ENCODE data around the gene WASHC4. TPM values are rescaled to one million over a fixed set of nuclear protein-coding genes. Genes with fewer than 3 reads are reported as not detected.

Gene WASHC4
- total RNA-seq, 1 donor from 2014 or later: 66.7 TPM

DNA sequence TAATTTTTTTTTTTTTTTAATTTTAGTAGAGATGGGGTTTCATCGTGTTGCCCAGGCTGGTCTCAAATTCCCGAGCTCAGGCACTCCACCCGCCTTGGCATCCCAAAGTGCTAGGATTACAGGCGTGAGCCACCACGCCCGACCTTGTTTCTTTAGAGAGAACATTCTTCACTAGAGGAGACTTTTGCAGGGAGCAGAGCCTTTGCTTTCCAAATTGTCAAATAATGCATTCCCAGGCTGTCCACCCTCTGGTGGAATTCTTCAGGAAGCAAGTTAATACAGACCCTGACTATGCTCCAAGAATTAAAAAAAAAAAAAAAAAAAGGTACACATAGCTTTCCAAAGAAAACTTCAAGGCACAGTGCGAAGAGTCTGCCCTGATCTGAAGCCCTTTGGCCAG, 30.1 kb upstream of the WASHC4 start:
- no peak for TF ChIP-seq CTCF (IDR thresholded peaks at IDR 0.05)
- intact Hi-C loops (cut with DNase I): no loop called here
- ATAC-seq (no peak), DNase-seq (no peak)
- no peaks in the 10 kb centered on the region for H3K9me3 ChIP-seq
- no peaks in the 10 kb centered on the region for H3K4me1 ChIP-seq
- H3K27me3 ChIP-seq: no peaks in the 10 kb centered on the region
- no peaks in the 10 kb centered on the region for H3K36me3 ChIP-seq
- H3K4me3 ChIP-seq: no peak overlapping the region
- H3K27ac ChIP-seq: no peak overlapping the region

GRCh38 chr12:105078712-105079570, 28.6 kb upstream of the WASHC4 start:
- Histone ChIP-seq H3K27ac (no peak overlapping the region), H3K36me3 (no peaks in the 10 kb centered on the region), H3K9me3 (no peaks in the 10 kb centered on the region), H3K4me1 (peaks cover 1% of the 10 kb centered on the region), H3K4me3 (no peak overlapping the region), H3K27me3 (no peaks in the 10 kb centered on the region)
- intact Hi-C loops (cut with DNase I): no loop called here
- ATAC-seq: no peak
- no peak for DNase-seq
- TF ChIP-seq CTCF (IDR thresholded peaks at IDR 0.05): no peak

- ATAC-seq (no peak), DNase-seq (no peak)
- H3K4me3 ChIP-seq: peak overlapping the region; percentile 59
- H3K27me3 ChIP-seq: no peaks in the 10 kb centered on the region
- peaks cover 3% of the 10 kb centered on the region for H3K4me1 ChIP-seq
- no peak for TF ChIP-seq CTCF (IDR thresholded peaks at IDR 0.05)
- intact Hi-C loops (cut with DNase I): no loop called here
- H3K27ac ChIP-seq: no peak overlapping the region
- no peaks in the 10 kb centered on the region for H3K9me3 ChIP-seq
- H3K36me3 ChIP-seq: no peaks in the 10 kb centered on the region
Observed at GRCh38 chr12:105083031-105083430, 24.5 kb upstream of the WASHC4 start.

- H3K27ac ChIP-seq: peak overlapping the region; percentile 53
- peaks cover 3% of the 10 kb centered on the region for H3K4me1 ChIP-seq
Observed at GRCh38 chr12:105083551-105084105, 23.9 kb upstream of the WASHC4 start.

More at GRCh38 chr12:105083551-105084105, 23.9 kb upstream of the WASHC4 start:
- H3K27me3 ChIP-seq: no peaks in the 10 kb centered on the region
- DNase-seq (peak; percentile 74), ATAC-seq (peak; percentile 71)
- H3K4me3 ChIP-seq: peak overlapping the region; percentile 59
- H3K9me3 ChIP-seq: no peaks in the 10 kb centered on the region
- H3K36me3 ChIP-seq: no peaks in the 10 kb centered on the region
- intact Hi-C loops (cut with DNase I): no loop called here
- no peak for TF ChIP-seq CTCF (IDR thresholded peaks at IDR 0.05)
